Liver (tissue), 9 donors: ENCODE measurements around the gene SYNGR1. TPM values are rescaled to one million over a fixed set of nuclear protein-coding genes. Genes with fewer than 3 reads are reported as not detected.

ENCODE experiments used
- DNase-seq: peaks from one replicate; pipeline ENCODE4 v3.0.0-alpha.2; 2017; ENCODE audit warnings: low spot score
- H3K27ac ChIP-seq, 2 donors: one replicate each; pipeline ENCODE4 v1.7.0; 2013; ENCODE audit warnings: inconsistent platforms in 2 of 2, low read length in 2 of 2, control low read depth in 1 of 2, low read depth in 1 of 2, mild to moderate bottlenecking in 1 of 2
- H3K27me3 ChIP-seq, 4 donors: one replicate each; pipeline versions ENCODE4 v1.6.1 to v1.7.0; 2013; ENCODE audit warnings: low read length in 3 of 4, inconsistent platforms in 1 of 4, mild to moderate bottlenecking in 1 of 4, moderate library complexity in 1 of 4; ENCODE audit not compliant: control insufficient read depth in 4 of 4, insufficient read depth in 4 of 4
- H3K36me3 ChIP-seq, 4 donors: one replicate each; pipeline versions ENCODE4 v1.6.1 to v1.7.0; 2013; ENCODE audit warnings: low read length in 3 of 4, mild to moderate bottlenecking in 3 of 4, low read depth in 1 of 4, moderate library complexity in 1 of 4; ENCODE audit not compliant: control insufficient read depth in 4 of 4, insufficient read depth in 3 of 4
- H3K4me1 ChIP-seq, 4 donors: one replicate each; pipeline versions ENCODE4 v1.6.1 to v1.7.0; 2013; ENCODE audit warnings: low read length in 3 of 4, mild to moderate bottlenecking in 3 of 4, moderate library complexity in 1 of 4; ENCODE audit not compliant: control insufficient read depth in 4 of 4, insufficient read depth in 4 of 4
- H3K4me3 ChIP-seq, 3 donors: one replicate each; pipeline versions ENCODE4 v1.6.1 to v1.7.0; 2013; ENCODE audit warnings: low read length in 3 of 3, control low read depth in 1 of 3, low read depth in 1 of 3, mild to moderate bottlenecking in 1 of 3
- H3K9ac ChIP-seq, 2 donors: one replicate each; pipeline ENCODE4 v1.7.0; 2013; ENCODE audit warnings: low read length in 2 of 2, mild to moderate bottlenecking in 2 of 2, moderate library complexity in 2 of 2, control low read depth in 1 of 2, low read depth in 1 of 2
- H3K9me3 ChIP-seq, 4 donors: one replicate each; pipeline versions ENCODE4 v1.6.1 to v1.7.0; 2013; ENCODE audit warnings: low read length in 3 of 4; ENCODE audit not compliant: control insufficient read depth in 4 of 4
- ATF3 ChIP-seq: IDR thresholded peaks from 2 replicates; pipeline ENCODE4 v1.6.1; 2016; ENCODE audit warnings: antibody characterized with exemption
- CTCF ChIP-seq: fragments of 150-350 bp; IDR thresholded peaks from 2 replicates; pipeline ENCODE4 v1.5.1; 2017; ENCODE audit warnings: improper control_type of control experiment, low read depth, low read length; ENCODE audit not compliant: missing input control
- EGR1 ChIP-seq, 2 donors: IDR thresholded peaks; 2 replicates each; pipeline ENCODE4 v1.6.1; 2016 to 2018; ENCODE audit warnings: antibody characterized with exemption in 2 of 2, low read depth in 2 of 2
- FOXA1 ChIP-seq: IDR thresholded peaks from 2 replicates; pipeline ENCODE4 v1.6.1; 2016; ENCODE audit warnings: antibody characterized with exemption
- FOXA2 ChIP-seq: IDR thresholded peaks from 2 replicates; pipeline ENCODE4 v1.6.1; 2016; ENCODE audit warnings: antibody characterized with exemption
- GABPA ChIP-seq, 2 donors: IDR thresholded peaks in 1 of 2; conservative IDR thresholded peaks in 1 of 2; 2 replicates each; pipeline ENCODE4 v1.6.1; 2016; ENCODE audit warnings: antibody characterized with exemption in 2 of 2, mild to moderate bottlenecking in 1 of 2, moderate library complexity in 1 of 2
- HNF4A ChIP-seq, 2 donors: conservative IDR thresholded peaks; 2 replicates each; pipeline ENCODE4 v1.6.1; 2016; ENCODE audit warnings: antibody characterized with exemption in 2 of 2, mild to moderate bottlenecking in 2 of 2
- HNF4G ChIP-seq: IDR thresholded peaks from 2 replicates; pipeline ENCODE4 v1.6.1; 2016; ENCODE audit warnings: antibody characterized with exemption
- JUND ChIP-seq, 2 donors: IDR thresholded peaks; 2 replicates each; pipeline ENCODE4 v1.6.1; 2016; ENCODE audit warnings: antibody characterized with exemption in 2 of 2
- MAX ChIP-seq: IDR thresholded peaks from 2 replicates; pipeline ENCODE4 v1.6.1; 2016; ENCODE audit warnings: antibody characterized with exemption
- NR2F2 ChIP-seq: IDR thresholded peaks from 2 replicates; pipeline ENCODE4 v1.6.1; 2016; ENCODE audit warnings: antibody characterized with exemption
- RAD21 ChIP-seq, 2 donors: IDR thresholded peaks; 2 replicates each; pipeline ENCODE4 v1.6.1; 2016; ENCODE audit warnings: antibody characterized with exemption in 2 of 2, mild to moderate bottlenecking in 2 of 2
- REST ChIP-seq: IDR thresholded peaks from 2 replicates; pipeline ENCODE4 v1.6.1; 2016; ENCODE audit warnings: antibody characterized with exemption, mild to moderate bottlenecking
- RXRA ChIP-seq, 2 donors: IDR thresholded peaks; 2 replicates each; pipeline ENCODE4 v1.6.1; 2017 to 2018; ENCODE audit warnings: antibody characterized with exemption in 2 of 2, mild to moderate bottlenecking in 1 of 2
- SP1 ChIP-seq: IDR thresholded peaks from 2 replicates; pipeline ENCODE4 v1.6.1; 2018; ENCODE audit warnings: antibody characterized with exemption, mild to moderate bottlenecking
- TAF1 ChIP-seq: conservative IDR thresholded peaks from 2 replicates; pipeline ENCODE4 v1.6.1; 2016; ENCODE audit warnings: antibody characterized with exemption, mild to moderate bottlenecking
- YY1 ChIP-seq: IDR thresholded peaks from 2 replicates; pipeline ENCODE4 v1.6.1; 2016; ENCODE audit warnings: antibody characterized with exemption, mild to moderate bottlenecking
- ZBTB33 ChIP-seq: IDR thresholded peaks from 2 replicates; pipeline ENCODE4 v1.6.1; 2016; ENCODE audit warnings: antibody characterized with exemption
- WGBS: extraction: QIAGEN DNeasy Blood & Tissue Kit; methylation state at CpG from one replicate; pipeline ENCODE4 v1.1.7; 2013; 5-methylcytosine and 5-hydroxymethylcytosine counted together
- polyA plus RNA-seq, 2 donors: library from polyadenylated mRNA; stranded (reverse) in 1 of 2; unstranded in 1 of 2; fragments of 200-250 nt in 1 of 2; fragments of >200 nt in 1 of 2; fragmentation: Nextera tagmentation in 1 of 2; extraction: Ambion mirVana in 1 of 2; gene quantifications; one replicate each; pipeline versions ENCODE4 v1.2.1 to v1.2.3, GENCODE V29; 2013 to 2015
- total RNA-seq, 2 donors: library from RNA; depleted of rRNA; stranded (reverse); fragments of >200 nt; gene quantifications; one replicate each; pipeline ENCODE4 v1.2.3, GENCODE V29; 2014
- donor health status: healthy.
- donor health status: healthy.
- donor health status: healthy.
- donor health status: healthy.
- donor health status: healthy.

Gene SYNGR1
- total and polyA plus RNA-seq, 4 donors: 1.8 to 21.9 (median 5.2) TPM

- Histone ChIP-seq H3K4me3 (no peak overlapping the region), H3K9me3 (no peaks in the 10 kb centered on the region), H3K4me1 (peaks cover 3 to 7% (median 3%) of the 10 kb centered on the region in 4 donors), H3K9ac (no peak overlapping the region), H3K27me3 (no peaks in the 10 kb centered on the region), H3K36me3 (no peaks in the 10 kb centered on the region), H3K27ac (no peak overlapping the region)
- WGBS: 57% methylated on average over 8 of the region's 8 CpGs
- TF ChIP-seq REST: peak; percentile 14
- no peak for TF ChIP-seq EGR1 (IDR thresholded peaks at IDR 0.05; ENCODE audit: low read depth in 2 of 2)
- TF ChIP-seq RAD21 (IDR thresholded peaks at IDR 0.05): no peak
- TF ChIP-seq MAX: no peak
- TF ChIP-seq GABPA (IDR thresholded peaks at IDR 0.05 in 1 of 2, conservative IDR thresholded peaks at IDR 0.05 in 1 of 2): no peak
- TF ChIP-seq TAF1: no peak
- TF ChIP-seq RXRA (IDR thresholded peaks at IDR 0.05): peak; percentile 65 to 73
- no peak for TF ChIP-seq CTCF
- TF ChIP-seq JUND (IDR thresholded peaks at IDR 0.05): no peak
- no peak for TF ChIP-seq ATF3
- no peak for TF ChIP-seq ZBTB33
- peak; percentile 62 for TF ChIP-seq HNF4G
- peak; percentile 14 for TF ChIP-seq SP1
- peak; percentile 86 to 92 for TF ChIP-seq HNF4A (conservative IDR thresholded peaks at IDR 0.05)
- no peak for TF ChIP-seq FOXA1
- TF ChIP-seq YY1: no peak
- TF ChIP-seq FOXA2: no peak
- peak; percentile 94 for TF ChIP-seq NR2F2
- no peak for DNase-seq
Observed at GRCh38 chr22:39374801-39375200, 25.0 kb downstream of the SYNGR1 start.
